IMR-90 (cell line): ENCODE measurements around the gene ZNF783. TPM values are rescaled to one million over a fixed set of nuclear protein-coding genes. Genes with fewer than 3 reads are reported as not detected.

Source experiments
- ATAC-seq: fragments of 200-7000 bp; cut with Tn5 transposase; 2 replicates; pipeline ENCODE4 v1.9.1; 2020; ENCODE audit warnings: low read depth, mild to moderate bottlenecking, moderate library complexity
- BruUV-seq: library from RNA; stranded (reverse); fragments of 400-500 nt; replicated peaks from 2 replicates; lab custom pipeline; 2021; lab: Mats Ljungman, UMichigan
- CTCF ChIA-PET: fragments of 300-600 bp; formaldehyde crosslinking; extraction: SDS; loops from one replicate; lab custom pipeline; 2021; ENCODE audit warnings: antibody characterized with exemption; lab: Yijun Ruan, JAX
- POLR2A ChIA-PET: fragments of 300-600 bp; sonication (Branson Sonifier 250); formaldehyde crosslinking; loops from one replicate; lab custom pipeline; 2022; ENCODE audit warnings: antibody characterized with exemption; ENCODE audit not compliant: unreplicated experiment; lab: Charles Lee
- DNase-seq: peaks from one replicate; pipeline ENCODE4 v3.0.0; 2013
- H2AFZ ChIP-seq: replicated peaks from 2 replicates; pipeline ENCODE3; 2013; ENCODE audit warnings: low read length, mild to moderate bottlenecking; ENCODE audit not compliant: poor library complexity
- H2AK5ac ChIP-seq: 2 replicates; pipeline ENCODE4 v1.6.1; 2013; ENCODE audit warnings: low read depth, low read length, inconsistent platforms
- H2AK9ac ChIP-seq: replicated peaks from 2 replicates; pipeline ENCODE3; 2013; ENCODE audit warnings: mild to moderate bottlenecking, low read depth, low read length, moderate library complexity; ENCODE audit not compliant: poor library complexity
- H2BK120ac ChIP-seq: 2 replicates; pipeline ENCODE4 v1.6.1; 2013; ENCODE audit warnings: low read depth, low read length, inconsistent platforms
- H2BK15ac ChIP-seq: 3 replicates; pipeline ENCODE4 v1.6.1; 2013; ENCODE audit warnings: low read depth, low read length, inconsistent platforms
- H2BK20ac ChIP-seq: 2 replicates; pipeline ENCODE4 v1.6.1; 2013; ENCODE audit warnings: low read depth, mild to moderate bottlenecking, inconsistent platforms, low read length, moderate library complexity
- H2BK5ac ChIP-seq: 2 replicates; pipeline ENCODE4 v1.6.1; 2013; ENCODE audit warnings: mild to moderate bottlenecking, low read depth, low read length, inconsistent platforms; ENCODE audit not compliant: poor library complexity, severe bottlenecking
- H3K14ac ChIP-seq: replicated peaks from 2 replicates; pipeline ENCODE4 v1.6.1; 2013; ENCODE audit warnings: low read depth, low read length, inconsistent platforms
- H3K18ac ChIP-seq: 2 replicates; pipeline ENCODE4 v1.6.1; 2013; ENCODE audit warnings: low read depth, low read length, control low read depth
- H3K23ac ChIP-seq: 2 replicates; pipeline ENCODE4 v1.6.1; 2013; ENCODE audit warnings: low read depth, low read length, inconsistent platforms
- H3K27ac ChIP-seq: 2 replicates; pipeline ENCODE4 v1.5.1; 2013; ENCODE audit warnings: mild to moderate bottlenecking, control low read depth, low read length; ENCODE audit not compliant: insufficient read depth
- H3K27me3 ChIP-seq: 2 replicates; pipeline ENCODE4 v1.6.1; 2013; ENCODE audit warnings: low read length; ENCODE audit not compliant: control insufficient read depth, insufficient read depth
- H3K36me3 ChIP-seq: 2 replicates; pipeline ENCODE4 v1.6.1; 2013; ENCODE audit warnings: low read length, mixed read lengths; ENCODE audit not compliant: control insufficient read depth, insufficient read depth
- H3K4ac ChIP-seq: 2 replicates; pipeline ENCODE4 v1.6.1; 2013; ENCODE audit warnings: low read depth, low read length, inconsistent platforms
- H3K4me1 ChIP-seq: 2 replicates; pipeline ENCODE4 v1.6.1; 2013; ENCODE audit warnings: low read length, mixed read lengths; ENCODE audit not compliant: control insufficient read depth, insufficient read depth
- H3K4me2 ChIP-seq: 2 replicates; pipeline ENCODE4 v1.6.1; 2013; ENCODE audit warnings: low read depth, mild to moderate bottlenecking, control low read depth, low read length, moderate library complexity
- H3K4me3 ChIP-seq: 2 replicates; pipeline ENCODE4 v1.5.1; 2013; ENCODE audit warnings: low read depth, mild to moderate bottlenecking, control low read depth, low read length, moderate library complexity; ENCODE audit not compliant: insufficient read depth
- H3K56ac ChIP-seq: 2 replicates; pipeline ENCODE4 v1.6.1; 2013; ENCODE audit warnings: low read length, inconsistent platforms; ENCODE audit not compliant: insufficient read depth; ENCODE audit errors: extremely low read depth
- H3K79me1 ChIP-seq, 2 experiments: 2 replicates each; pipeline ENCODE4 v1.6.1; 2013; ENCODE audit warnings: low read length in 2 of 2, inconsistent platforms in 1 of 2, low read depth in 1 of 2
- H3K9ac ChIP-seq: 2 replicates; pipeline ENCODE4 v1.6.1; 2013; ENCODE audit warnings: low read depth, low read length, control low read depth
- H3K9me1 ChIP-seq: 2 replicates; pipeline ENCODE4 v1.6.1; 2013; ENCODE audit warnings: low read length, inconsistent platforms; ENCODE audit not compliant: insufficient read depth
- H3K9me3 ChIP-seq: 2 replicates; pipeline ENCODE4 v1.6.1; 2013; ENCODE audit warnings: low read length; ENCODE audit not compliant: control insufficient read depth, insufficient read depth
- H4K20me1 ChIP-seq: 2 replicates; pipeline ENCODE4 v1.6.1; 2013; ENCODE audit warnings: low read length, inconsistent platforms; ENCODE audit not compliant: insufficient read depth
- H4K5ac ChIP-seq: 2 replicates; pipeline ENCODE4 v1.6.1; 2013; ENCODE audit warnings: mild to moderate bottlenecking, low read depth, low read length, control low read depth
- H4K8ac ChIP-seq, 2 experiments: 2 replicates each; pipeline ENCODE4 v1.6.1; 2013; ENCODE audit warnings: low read depth in 2 of 2, low read length in 2 of 2, control low read depth in 1 of 2, inconsistent platforms in 1 of 2
- H4K91ac ChIP-seq: 2 replicates; pipeline ENCODE4 v1.6.1; 2013; ENCODE audit warnings: low read depth, low read length, inconsistent platforms; ENCODE audit not compliant: insufficient read depth
- CEBPB ChIP-seq: IDR thresholded peaks from 2 replicates; pipeline ENCODE4 v1.6.1; 2012; ENCODE audit warnings: low read depth, low read length, improper control_type of control experiment
- ELK1 ChIP-seq: fragments of 150-350 bp; IDR thresholded peaks from 2 replicates; pipeline ENCODE4 v1.6.1; 2016; ENCODE audit warnings: low read depth, mild to moderate bottlenecking, low read length, moderate library complexity, borderline replicate concordance
- MAZ ChIP-seq: IDR thresholded peaks from 2 replicates; pipeline ENCODE4 v1.6.1; 2012; ENCODE audit warnings: low read depth, mild to moderate bottlenecking, low read length, improper control_type of control experiment, moderate library complexity, borderline replicate concordance
- MXI1 ChIP-seq: IDR thresholded peaks from 2 replicates; pipeline ENCODE4 v1.6.1; 2012; ENCODE audit warnings: low read depth, mild to moderate bottlenecking, low read length, moderate library complexity, borderline replicate concordance
- NFE2L2 ChIP-seq: fragments of 150-350 bp; IDR thresholded peaks from 2 replicates; pipeline ENCODE4 v1.6.1; 2016; ENCODE audit warnings: low read depth, mild to moderate bottlenecking, low read length
- RCOR1 ChIP-seq: IDR thresholded peaks from 2 replicates; pipeline ENCODE4 v1.6.1; 2012; ENCODE audit warnings: mild to moderate bottlenecking, low read length, improper control_type of control experiment; ENCODE audit not compliant: insufficient replicate concordance
- SMC3 ChIP-seq: fragments of 150-350 bp; IDR thresholded peaks from 2 replicates; pipeline ENCODE4 v1.6.1; 2016; ENCODE audit warnings: low read depth, mild to moderate bottlenecking, antibody characterized with exemption, low read length, moderate library complexity
- WGBS, 2 experiments: methylation state at CpG; one replicate each; pipeline versions ENCODE4 v1.1.5 to v1.1.7; 2013; ENCODE audit warnings: missing lambda C conversion rate in 2 of 2; ENCODE audit not compliant: insufficient read length in 1 of 2; ENCODE audit errors: extremely low coverage in 2 of 2; 5-methylcytosine and 5-hydroxymethylcytosine counted together
- dilution Hi-C: fragments of 300-500 bp; cut with HindIII; formaldehyde crosslinking; loops from one replicate; pipeline ENCODE4 v1.14.3; 2018; ENCODE audit warnings: low sequenced_read_pairs; ENCODE audit not compliant: unreplicated experiment
- in situ Hi-C: fragments of 300-500 bp; cut with MboI; formaldehyde crosslinking; loops from 3 replicates; pipeline ENCODE4 v1.14.3; 2019; ENCODE audit warnings: low sequenced_read_pairs, inconsistent platforms, mixed read lengths
- intact Hi-C: fragments of 100-400 bp; cut with micrococcal nuclease; formaldehyde crosslinking; loops from 2 replicates; pipeline ENCODE4 v1.10.0; 2022
- polyA plus RNA-seq, 3 experiments: library from polyadenylated mRNA; depleted of rRNA; stranded (reverse); fragments of >200 nt; gene quantifications; 2 replicates each; pipeline ENCODE4 v1.2.3, GENCODE V29; 2012; ENCODE audit warnings: low replicate concordance in 1 of 3
- total RNA-seq: library from RNA; depleted of rRNA; stranded (reverse); fragments of >200 nt; gene quantifications from 2 replicates; pipeline ENCODE4 v1.2.3, GENCODE V29; 2012

ZNF783 gene
- total and polyA plus RNA-seq, 2 of the 4 experiments (the other 2 are of a cell fraction) = 2.3 to 7.2 TPM

GRCh38 chr7:149226840-149227494 lies 35.0 kb upstream of the ZNF783 start:
- H3K9ac ChIP-seq = no peak overlapping the region
- H4K8ac ChIP-seq = no peak overlapping the region
- no peaks in the 10 kb centered on the region; a peak in 1 of 4 replicates for H3K79me1 ChIP-seq
- H3K14ac ChIP-seq = no peak overlapping the region
- ATAC-seq = peak; percentile 12
- no peaks in the 10 kb centered on the region for H4K20me1 ChIP-seq
- ChIA-PET POLR2A (no interaction called here), CTCF (no interaction called here)
- no peak overlapping the region for H2BK15ac ChIP-seq
- H3K27ac ChIP-seq = no peak overlapping the region
- no peak overlapping the region for H2AFZ ChIP-seq
- intact Hi-C loops = no loop called here
- no peak overlapping the region for H3K56ac ChIP-seq
- no peak overlapping the region for H2AK5ac ChIP-seq
- H2BK5ac ChIP-seq = no peak overlapping the region
- H3K9me3 ChIP-seq = no peaks in the 10 kb centered on the region
- no peak overlapping the region for H2AK9ac ChIP-seq
- no TSS peak for BruUV-seq
- no peak overlapping the region for H2BK20ac ChIP-seq
- TF ChIP-seq MAZ = no peak
- no peak for TF ChIP-seq CEBPB
- no peak for TF ChIP-seq MXI1
- no peak for TF ChIP-seq NFE2L2
- no peak for TF ChIP-seq SMC3
- TF ChIP-seq ELK1 = no peak
- no peak for TF ChIP-seq RCOR1
- WGBS, 2 experiments = 56% methylated on average over 3 of the region's 6 CpGs; no CpG with 5 or more reads in 1 of the 2 experiments
- no peak overlapping the region for H3K23ac ChIP-seq
- dilution Hi-C loops = no loop called here
- no peak overlapping the region for H3K4me2 ChIP-seq
- H3K4me3 ChIP-seq = no peak overlapping the region
- no peak overlapping the region for H3K18ac ChIP-seq
- no peaks in the 10 kb centered on the region for H3K9me1 ChIP-seq
- no peak for DNase-seq
- no peak overlapping the region for H2BK120ac ChIP-seq
- no peak overlapping the region for H4K5ac ChIP-seq
- no peaks in the 10 kb centered on the region for H3K27me3 ChIP-seq
- no peaks in the 10 kb centered on the region for H3K4me1 ChIP-seq
- in situ Hi-C loops = no loop called here
- no peak overlapping the region for H3K4ac ChIP-seq
- no peak overlapping the region for H4K91ac ChIP-seq
- H3K36me3 ChIP-seq = peaks cover 22% of the 10 kb centered on the region
